ENCODE measurements around the gene FHAD1.
"Not testable (repeated sequence)": the region's sequence is repeated elsewhere in the genome, so short reads cannot be mapped to it uniquely, and the experiment has no call there.

Gene FHAD1

GRCh38 chr1:15432324-15432723, 185.3 kb downstream of the FHAD1 start:
- DNase-seq (ENCODE audit: low read depth): no peak
- H3K4me3 ChIP-seq (ENCODE audit: low read depth, low read length): no peak overlapping the region
- TF ChIP-seq CTCF (IDR thresholded peaks at IDR 0.05; ENCODE audit: control insufficient read depth, extremely low read depth, insufficient read depth): no peak

- TF ChIP-seq CTCF (IDR thresholded peaks at IDR 0.05; ENCODE audit: control insufficient read depth, extremely low read depth, insufficient read depth): no peak
- no peak for DNase-seq (ENCODE audit: low read depth)
- H3K4me3 ChIP-seq (ENCODE audit: low read depth, low read length): no peak overlapping the region
These were observed 186.4 kb downstream of the FHAD1 start for GRCh38 chr1:15433471-15433870.

- not testable (repeated sequence) for DNase-seq (ENCODE audit: low read depth); H3K4me3 ChIP-seq (ENCODE audit: low read depth, low read length)
These were observed 187.7 kb downstream of the FHAD1 start for GRCh38 chr1:15434739-15435138.

- H3K4me3 ChIP-seq (ENCODE audit: low read depth, low read length): no peak overlapping the region
- no peak for DNase-seq (ENCODE audit: low read depth)
- TF ChIP-seq CTCF (IDR thresholded peaks at IDR 0.05; ENCODE audit: control insufficient read depth, extremely low read depth, insufficient read depth): no peak
These were observed 188.4 kb downstream of the FHAD1 start for GRCh38 chr1:15435239-15436077.

- DNase-seq (ENCODE audit: low read depth): no peak
- H3K4me3 ChIP-seq (ENCODE audit: low read depth, low read length): no peak overlapping the region
- TF ChIP-seq CTCF (IDR thresholded peaks at IDR 0.05; ENCODE audit: control insufficient read depth, extremely low read depth, insufficient read depth): no peak
These were observed 189.9 kb downstream of the FHAD1 start for GRCh38 chr1:15436881-15437442.

GRCh38 chr1:15439325-15439724, 192.3 kb downstream of the FHAD1 start:
- H3K4me3 ChIP-seq (ENCODE audit: low read depth, low read length): no peak overlapping the region
- DNase-seq (ENCODE audit: low read depth): no peak
- no peak for TF ChIP-seq CTCF (IDR thresholded peaks at IDR 0.05; ENCODE audit: control insufficient read depth, extremely low read depth, insufficient read depth)

GRCh38 chr1:15440357-15440756, 193.3 kb downstream of the FHAD1 start:
- no peak for DNase-seq (ENCODE audit: low read depth)
- no peak for TF ChIP-seq CTCF (IDR thresholded peaks at IDR 0.05; ENCODE audit: control insufficient read depth, extremely low read depth, insufficient read depth)

More at GRCh38 chr1:15440357-15440756, 193.3 kb downstream of the FHAD1 start:
- no peak overlapping the region for H3K4me3 ChIP-seq (ENCODE audit: low read depth, low read length)
